Chondrocyte (in vitro differentiated cells): ENCODE measurements around the gene ELMOD1. TPM values are rescaled to one million over a fixed set of nuclear protein-coding genes. Genes with fewer than 3 reads are reported as not detected.

Experiments
- DNase-seq: peaks from one replicate; pipeline ENCODE4 v3.0.0; 2021; ENCODE audit warnings: mixed read lengths, low spot score
- H3K27ac Mint-ChIP-seq: one replicate; pipeline ENCODE4 v1.8.0; 2021; ENCODE audit warnings: mild to moderate bottlenecking, moderate library complexity, mixed read lengths; ENCODE audit not compliant: unreplicated experiment
- H3K27me3 Mint-ChIP-seq: 2 replicates; pipeline ENCODE4 v1.8.0; 2021; ENCODE audit warnings: low read depth, mixed read lengths
- H3K36me3 Mint-ChIP-seq: 2 replicates; pipeline ENCODE4 v1.8.0; 2021; ENCODE audit warnings: low read depth, mixed read lengths
- H3K4me1 Mint-ChIP-seq: 2 replicates; pipeline ENCODE4 v1.8.0; 2021; ENCODE audit warnings: low read depth, mild to moderate bottlenecking, mixed read lengths
- H3K4me3 Mint-ChIP-seq: one replicate; pipeline ENCODE4 v1.8.0; 2021; ENCODE audit warnings: mild to moderate bottlenecking, moderate library complexity, mixed read lengths; ENCODE audit not compliant: unreplicated experiment
- H3K9me3 Mint-ChIP-seq: 2 replicates; pipeline ENCODE4 v1.8.0; 2021; ENCODE audit warnings: low read depth, mixed read lengths
- CTCF ChIP-seq: fragments of 200-600 bp; sonication (generic); IDR thresholded peaks from 2 replicates; pipeline ENCODE4 v1.5.0; 2021; ENCODE audit warnings: antibody characterized with exemption, mild to moderate bottlenecking, moderate library complexity
- total RNA-seq: library from RNA; stranded (reverse); gene quantifications from 3 replicates; pipeline ENCODE4 v1.2.1, GENCODE V29; 2021

Gene ELMOD1
- total RNA-seq, 1 donor from 2014 or later, result 0.15 TPM

GRCh38 chr11:107702723-107703122 lies 111.8 kb downstream of the ELMOD1 start:
- H3K4me1 Mint-ChIP-seq, result peaks cover 2% of the 10 kb centered on the region
- H3K27ac Mint-ChIP-seq, result no peak overlapping the region
- no peaks in the 10 kb centered on the region for H3K36me3 Mint-ChIP-seq
- no peak overlapping the region for H3K4me3 Mint-ChIP-seq
- peaks cover 7% of the 10 kb centered on the region for H3K27me3 Mint-ChIP-seq
- TF ChIP-seq CTCF, result no peak
- no peak for DNase-seq
- no peaks in the 10 kb centered on the region for H3K9me3 Mint-ChIP-seq

GRCh38 chr11:107704451-107704850 lies 113.5 kb downstream of the ELMOD1 start:
- H3K27ac Mint-ChIP-seq, result no peak overlapping the region

GRCh38 chr11:107705027-107705426 lies 114.1 kb downstream of the ELMOD1 start:
- no peaks in the 10 kb centered on the region for H3K9me3 Mint-ChIP-seq
- H3K4me1 Mint-ChIP-seq, result peaks cover 2% of the 10 kb centered on the region
- H3K27ac Mint-ChIP-seq, result no peak overlapping the region

More at GRCh38 chr11:107704451-107704850, 113.5 kb downstream of the ELMOD1 start:
- no peak for DNase-seq
- Mint-ChIP-seq H3K4me3 (no peak overlapping the region), H3K9me3 (no peaks in the 10 kb centered on the region), H3K4me1 (peaks cover 2% of the 10 kb centered on the region), H3K27me3 (peaks cover 7% of the 10 kb centered on the region), H3K36me3 (no peaks in the 10 kb centered on the region)
- no peak for TF ChIP-seq CTCF

DNA sequence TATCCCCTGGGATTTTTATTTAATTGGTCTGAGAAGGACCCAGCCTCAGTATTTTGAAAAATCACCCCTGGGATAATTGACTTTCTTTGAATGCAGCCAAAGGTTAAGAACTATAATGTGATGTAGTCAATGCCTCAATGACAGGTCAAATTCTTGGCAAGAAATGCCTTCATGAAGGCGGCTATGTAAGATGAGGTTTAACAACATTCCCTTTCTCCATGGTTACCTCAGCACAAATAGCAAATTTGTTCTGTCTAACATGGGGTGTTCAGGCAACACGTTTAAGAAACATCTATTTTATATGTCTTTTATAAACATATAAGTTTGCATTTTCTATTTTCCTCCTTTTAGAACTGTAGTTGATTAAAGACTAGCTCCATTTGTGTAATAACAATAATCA lies 115.6 kb downstream of the ELMOD1 start:
- no peaks in the 10 kb centered on the region for H3K36me3 Mint-ChIP-seq
- H3K4me1 Mint-ChIP-seq, result peaks cover 2% of the 10 kb centered on the region
- peaks cover 17% of the 10 kb centered on the region for H3K27me3 Mint-ChIP-seq
- DNase-seq, result no peak
- no peaks in the 10 kb centered on the region for H3K9me3 Mint-ChIP-seq
- no peak for TF ChIP-seq CTCF
- no peak overlapping the region for H3K27ac Mint-ChIP-seq
- H3K4me3 Mint-ChIP-seq, result no peak overlapping the region

More at GRCh38 chr11:107705027-107705426, 114.1 kb downstream of the ELMOD1 start:
- Mint-ChIP-seq H3K27me3 (peaks cover 7% of the 10 kb centered on the region), H3K36me3 (no peaks in the 10 kb centered on the region), H3K4me3 (no peak overlapping the region)
- TF ChIP-seq CTCF, result no peak
- DNase-seq, result no peak

- no peaks in the 10 kb centered on the region for H3K36me3 Mint-ChIP-seq
- no peak overlapping the region for H3K27ac Mint-ChIP-seq
- no peaks in the 10 kb centered on the region for H3K9me3 Mint-ChIP-seq
- TF ChIP-seq CTCF, result no peak
- H3K4me3 Mint-ChIP-seq, result no peak overlapping the region
- DNase-seq, result no peak
- peaks cover 18% of the 10 kb centered on the region for H3K27me3 Mint-ChIP-seq
- peaks cover 2% of the 10 kb centered on the region for H3K4me1 Mint-ChIP-seq
Observed at GRCh38 chr11:107707215-107707671, 116.3 kb downstream of the ELMOD1 start.
